Smooth muscle cell (in vitro differentiated cells): ENCODE data around the gene PER1. TPM values are rescaled to one million over a fixed set of nuclear protein-coding genes. Genes with fewer than 3 reads are reported as not detected.

ENCODE experiments used
- DNase-seq: peaks from one replicate; lab custom pipeline; 2025; ENCODE audit not compliant: unreplicated experiment; lab: John Stamatoyannopoulos, UW
- H2AFZ ChIP-seq: fragments of 200-600 bp; sonication (generic); 2 replicates; pipeline ENCODE4 v1.6.0; 2016; ENCODE audit warnings: antibody characterized with exemption, low read depth, mild to moderate bottlenecking
- H3F3A ChIP-seq: fragments of 200-600 bp; sonication (generic); 2 replicates; pipeline ENCODE4 v1.6.0; 2017; ENCODE audit warnings: antibody characterized with exemption, low read depth
- H3K27ac ChIP-seq: fragments of 200-600 bp; sonication (generic); 2 replicates; pipeline ENCODE4 v1.5.1; 2016; ENCODE audit warnings: low read depth, mild to moderate bottlenecking
- H3K27me3 ChIP-seq: fragments of 200-600 bp; sonication (generic); 2 replicates; pipeline ENCODE4 v1.6.1; 2016; ENCODE audit warnings: low read depth, mild to moderate bottlenecking
- H3K36me3 ChIP-seq: fragments of 200-600 bp; sonication (generic); 2 replicates; pipeline ENCODE4 v1.5.1; 2016; ENCODE audit warnings: low read depth
- H3K4me1 ChIP-seq: fragments of 200-600 bp; sonication (generic); 2 replicates; pipeline ENCODE4 v1.5.1; 2016; ENCODE audit warnings: low read depth
- H3K4me2 ChIP-seq: fragments of 200-600 bp; sonication (generic); 2 replicates; pipeline ENCODE4 v1.6.0; 2016; ENCODE audit warnings: mild to moderate bottlenecking
- H3K4me3 ChIP-seq: fragments of 200-600 bp; sonication (generic); 2 replicates; pipeline ENCODE4 v1.5.1; 2016; ENCODE audit warnings: mild to moderate bottlenecking
- H3K79me2 ChIP-seq: fragments of 200-600 bp; sonication (generic); 2 replicates; pipeline ENCODE4 v1.6.0; 2016; ENCODE audit warnings: low read depth, mild to moderate bottlenecking
- H3K9ac ChIP-seq: fragments of 200-600 bp; sonication (generic); 2 replicates; pipeline ENCODE4 v1.6.0; 2016; ENCODE audit warnings: low read depth
- H3K9me3 ChIP-seq: fragments of 200-600 bp; sonication (generic); replicated peaks from 2 replicates; pipeline ENCODE4 v1.5.1; 2016; ENCODE audit warnings: low read depth
- H4K20me1 ChIP-seq: fragments of 200-600 bp; sonication (generic); 2 replicates; pipeline ENCODE4 v1.6.0; 2016; ENCODE audit warnings: low read depth
- CTCF ChIP-seq: fragments of 200-600 bp; sonication (generic); IDR thresholded peaks from 2 replicates; pipeline ENCODE4 v1.5.1; 2017; ENCODE audit warnings: borderline replicate concordance, mild to moderate bottlenecking, antibody characterized with exemption; ENCODE audit not compliant: insufficient read depth, poor library complexity, severe bottlenecking
- WGBS: methylation state at CpG from one replicate; pipeline ENCODE4 v1.1.7; 2016; ENCODE audit warnings: low lambda C conversion rate; 5-methylcytosine and 5-hydroxymethylcytosine counted together
- polyA plus RNA-seq: library from polyadenylated mRNA; unstranded; fragments of >200 nt; fragmentation: Nextera tagmentation; extraction: Ambion mirVana; gene quantifications from 2 replicates; pipeline ENCODE4 v1.2.1, GENCODE V29; 2016
- total RNA-seq: library from RNA; depleted of rRNA; stranded (reverse); fragments of >200 nt; gene quantifications from 2 replicates; pipeline ENCODE4 v1.2.3, GENCODE V29; 2014

Gene PER1
- total and polyA plus RNA-seq, 2 experiments from 2014 or later = 29.0 to 55.2 TPM

- Histone ChIP-seq H3K79me2 (no peaks in the 10 kb centered on the region), H2AFZ (peak overlapping the region; percentile 68), H3K4me3 (peak overlapping the region; percentile 59), H3K27ac (peak overlapping the region; percentile 89), H3K4me2 (peak overlapping the region; percentile 92), H3K36me3 (no peaks in the 10 kb centered on the region), H4K20me1 (peaks cover 9% of the 10 kb centered on the region), H3K9ac (peak overlapping the region; percentile 83), H3K27me3 (peaks cover 57% of the 10 kb centered on the region), H3F3A (peaks cover 13% of the 10 kb centered on the region), H3K9me3 (no peaks in the 10 kb centered on the region), H3K4me1 (no peaks in the 10 kb centered on the region)
- no peak for DNase-seq
- TF ChIP-seq CTCF = no peak
- WGBS = 16% methylated on average over 18 of the region's 18 CpGs
Observed at GRCh38 chr17:8117367-8117979, 34.7 kb downstream of the PER1 start.

GRCh38 chr17:8116776-8117175 is 35.4 kb downstream of the PER1 start:
- H3K9ac ChIP-seq = no peak overlapping the region
- H3K27me3 ChIP-seq = peaks cover 61% of the 10 kb centered on the region
- H2AFZ ChIP-seq = no peak overlapping the region
- no peaks in the 10 kb centered on the region for H3K36me3 ChIP-seq
- H3K4me1 ChIP-seq = no peaks in the 10 kb centered on the region
- no peak for DNase-seq
- H3K9me3 ChIP-seq = no peaks in the 10 kb centered on the region
- H3K27ac ChIP-seq = no peak overlapping the region
- no peak overlapping the region for H3K4me3 ChIP-seq
- H4K20me1 ChIP-seq = peaks cover 9% of the 10 kb centered on the region
- H3K79me2 ChIP-seq = no peaks in the 10 kb centered on the region
- 72% methylated on average over 18 of the region's 18 CpGs for WGBS
- H3K4me2 ChIP-seq = no peak overlapping the region
- TF ChIP-seq CTCF = no peak
- H3F3A ChIP-seq = peaks cover 13% of the 10 kb centered on the region

- H3K4me2 ChIP-seq = no peak overlapping the region
- no peak for DNase-seq
- WGBS = 96% methylated on average over 6 of the region's 6 CpGs
- H4K20me1 ChIP-seq = no peaks in the 10 kb centered on the region
- no peak overlapping the region for H3K4me3 ChIP-seq
- no peak for TF ChIP-seq CTCF
- no peak overlapping the region for H3K27ac ChIP-seq
- no peaks in the 10 kb centered on the region for H3K9me3 ChIP-seq
- no peaks in the 10 kb centered on the region for H3K36me3 ChIP-seq
- H3F3A ChIP-seq = peaks cover 10% of the 10 kb centered on the region
- no peaks in the 10 kb centered on the region for H3K4me1 ChIP-seq
- H2AFZ ChIP-seq = no peak overlapping the region
- no peak overlapping the region for H3K9ac ChIP-seq
- H3K27me3 ChIP-seq = peaks cover 60% of the 10 kb centered on the region
- no peaks in the 10 kb centered on the region for H3K79me2 ChIP-seq
Observed at GRCh38 chr17:8110907-8111306, 41.3 kb downstream of the PER1 start.

- Histone ChIP-seq H3K36me3 (no peaks in the 10 kb centered on the region), H3K27me3 (peaks cover 55% of the 10 kb centered on the region)
- WGBS = 33% methylated on average over 10 of the region's 10 CpGs
Observed at GRCh38 chr17:8110456-8110804, 41.8 kb downstream of the PER1 start.

More at GRCh38 chr17:8110456-8110804, 41.8 kb downstream of the PER1 start:
- H3K9ac ChIP-seq = no peak overlapping the region
- no peak overlapping the region for H2AFZ ChIP-seq
- no peaks in the 10 kb centered on the region for H3K4me1 ChIP-seq
- H4K20me1 ChIP-seq = no peaks in the 10 kb centered on the region
- no peak for TF ChIP-seq CTCF
- peak overlapping the region; percentile 50 for H3K4me3 ChIP-seq
- H3K4me2 ChIP-seq = peak overlapping the region; percentile 87
- peaks cover 15% of the 10 kb centered on the region for H3F3A ChIP-seq
- H3K27ac ChIP-seq = no peak overlapping the region
- H3K79me2 ChIP-seq = no peaks in the 10 kb centered on the region
- H3K9me3 ChIP-seq = no peaks in the 10 kb centered on the region
- DNase-seq = no peak
